SKM-1 treated with dmso at 0.1 percent for 144 hours (cell line): ENCODE results near the gene WARS2.

Source experiments
- DNase-seq: peaks from one replicate; lab custom pipeline; 2025; ENCODE audit not compliant: unreplicated experiment; lab: John Stamatoyannopoulos, UW

Gene WARS2

DNA sequence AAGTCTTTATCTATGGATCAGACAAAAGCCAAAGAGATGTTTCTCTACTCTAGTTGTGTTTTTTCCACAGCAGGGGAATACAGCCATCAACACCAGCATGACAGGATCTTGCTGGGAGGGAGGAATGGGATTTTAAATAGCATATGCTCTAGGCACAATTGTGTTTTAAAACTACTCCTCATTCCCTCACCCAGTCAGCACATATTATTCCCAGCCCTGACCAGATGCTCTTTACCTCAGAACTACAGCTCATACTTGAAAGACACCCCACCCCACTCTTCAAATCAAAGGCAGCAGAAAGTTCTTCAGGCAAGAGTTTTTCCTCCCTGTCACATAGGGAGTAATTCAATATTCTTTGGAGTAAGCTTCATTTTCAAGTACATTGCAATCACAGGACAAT lies 106.1 kb downstream of the WARS2 start:
- no peak for DNase-seq

DNA sequence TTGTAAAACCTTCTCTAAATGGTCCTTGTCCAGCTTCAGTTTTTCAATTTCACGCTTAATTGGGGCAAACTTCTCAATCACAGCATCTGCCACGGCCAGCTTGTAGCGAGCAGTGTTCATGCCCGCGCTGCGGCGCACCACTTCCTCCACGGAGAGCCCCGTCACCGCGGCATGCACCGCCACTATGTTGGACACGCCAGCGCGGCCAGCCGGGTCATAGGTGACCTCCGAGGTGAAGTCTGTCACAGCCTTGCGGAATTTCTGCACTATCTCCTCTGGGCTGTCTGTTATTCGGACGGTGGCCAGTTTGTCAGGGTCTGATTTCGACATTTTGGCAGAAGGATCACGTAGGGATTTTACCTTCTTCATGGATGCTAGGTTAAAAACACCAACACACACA lies 107.5 kb downstream of the WARS2 start:
- no peak for DNase-seq

DNA sequence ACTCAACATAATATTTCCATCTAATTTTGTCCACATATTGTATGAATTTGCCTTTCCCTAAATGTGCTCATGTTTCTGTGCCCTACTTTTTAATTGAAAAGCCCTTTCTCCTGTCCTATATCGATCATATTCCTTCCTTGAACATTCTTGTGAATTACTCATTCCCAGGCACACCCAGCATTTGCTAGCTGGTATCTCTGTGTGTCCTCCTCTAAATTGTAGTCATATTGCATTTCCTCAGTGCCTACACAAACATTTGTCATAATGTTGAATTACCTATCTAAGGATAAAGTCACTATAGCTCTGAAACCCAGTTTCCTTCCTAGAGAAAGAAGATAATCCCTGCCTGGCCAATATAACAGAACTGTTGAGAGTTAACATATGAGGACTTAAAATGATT lies 112.7 kb downstream of the WARS2 start:
- DNase-seq: no peak

DNA sequence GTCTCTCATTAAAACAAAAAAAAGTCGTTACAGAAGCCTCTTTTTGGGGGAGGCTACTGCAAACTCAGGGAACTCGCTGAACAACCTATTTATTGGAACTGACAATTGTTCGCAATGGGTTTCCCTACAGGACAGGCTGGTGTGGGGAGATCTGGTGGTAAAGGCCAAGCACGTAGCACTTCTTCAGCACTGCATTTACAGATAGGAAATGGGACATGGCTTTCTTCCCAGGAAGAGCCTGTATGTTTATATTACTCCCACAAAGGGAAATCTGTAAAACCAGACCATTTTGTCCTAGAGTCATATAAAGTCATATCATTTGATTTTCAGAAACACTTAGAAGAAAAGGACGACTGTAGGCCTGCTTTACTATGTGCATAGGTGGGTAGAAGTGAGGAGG lies 113.5 kb downstream of the WARS2 start:
- no peak for DNase-seq

DNA sequence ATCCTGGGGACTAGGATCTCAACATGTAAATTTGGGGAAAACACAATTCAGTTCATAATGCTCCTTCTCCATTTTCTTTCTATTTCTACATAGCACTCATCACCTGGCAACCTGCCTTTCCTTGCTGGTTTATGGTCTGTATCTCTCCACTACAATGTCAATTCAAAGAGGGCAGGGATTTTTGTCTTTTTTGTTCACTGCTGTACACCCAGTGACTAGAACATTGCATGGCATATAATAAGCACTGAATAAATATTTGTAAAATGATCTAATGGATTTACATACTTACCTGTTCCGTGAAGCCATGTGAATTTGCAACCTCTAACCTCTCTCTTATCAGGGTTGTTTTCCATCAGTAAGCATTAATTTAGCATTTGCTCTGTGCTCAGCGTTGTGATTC lies 124.9 kb downstream of the WARS2 start:
- DNase-seq: no peak

DNA sequence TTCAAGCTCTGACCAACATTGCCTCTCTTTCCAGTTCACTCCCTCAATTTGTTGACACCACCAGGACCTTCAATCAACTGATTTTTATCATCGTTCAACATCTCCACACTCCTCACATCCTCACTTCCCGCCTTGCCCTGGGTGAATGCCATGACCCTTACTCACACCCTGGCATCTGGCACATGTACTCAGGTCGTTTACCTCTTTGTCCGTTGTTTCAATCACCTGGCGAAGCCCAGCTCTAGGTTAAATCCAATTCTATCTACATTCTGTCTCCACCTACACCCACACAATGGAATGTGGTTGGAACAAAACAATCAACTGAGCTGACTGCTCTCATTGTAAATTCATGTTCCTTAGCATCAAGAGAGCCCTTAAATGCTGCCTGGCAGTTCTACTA lies 128.1 kb downstream of the WARS2 start:
- DNase-seq: no peak

DNA sequence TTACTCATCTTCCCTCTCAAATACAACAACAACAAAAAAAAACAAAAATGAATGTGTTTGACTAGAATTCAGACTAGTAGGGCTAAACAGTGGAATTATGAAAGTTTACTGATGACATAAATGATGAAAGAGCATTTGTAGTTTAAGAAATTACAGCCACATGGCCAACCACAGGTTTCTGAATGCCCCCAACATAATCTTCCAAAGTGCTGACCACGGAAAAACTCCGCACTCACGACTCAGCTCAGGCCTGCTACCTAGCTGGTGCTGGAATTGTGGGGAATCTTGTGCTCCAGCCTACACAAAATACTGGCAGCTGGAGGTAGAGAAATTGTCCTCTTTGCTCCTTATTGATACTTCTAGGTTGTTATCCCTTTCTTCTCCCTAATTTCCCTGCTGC lies 128.7 kb downstream of the WARS2 start:
- DNase-seq: no peak

DNA sequence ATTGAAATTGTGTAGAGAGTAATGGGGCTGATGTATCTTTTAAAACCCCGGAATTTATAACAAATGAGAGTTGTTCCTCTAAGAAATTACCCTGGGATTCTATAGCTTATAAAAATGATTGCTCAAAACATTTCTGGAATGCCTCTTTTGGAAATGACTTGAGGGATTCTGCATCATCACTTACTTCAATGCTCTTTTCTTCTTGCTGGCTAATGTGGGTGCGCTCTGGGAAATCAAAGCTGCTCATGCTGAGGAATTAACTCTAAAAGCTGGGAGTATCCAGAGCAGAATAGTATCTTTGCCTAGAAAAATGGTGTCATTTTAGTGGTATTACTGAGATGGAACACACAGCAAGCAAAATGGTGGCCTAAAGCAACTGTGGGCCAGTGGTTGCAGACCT lies 129.3 kb downstream of the WARS2 start:
- DNase-seq: no peak

DNA sequence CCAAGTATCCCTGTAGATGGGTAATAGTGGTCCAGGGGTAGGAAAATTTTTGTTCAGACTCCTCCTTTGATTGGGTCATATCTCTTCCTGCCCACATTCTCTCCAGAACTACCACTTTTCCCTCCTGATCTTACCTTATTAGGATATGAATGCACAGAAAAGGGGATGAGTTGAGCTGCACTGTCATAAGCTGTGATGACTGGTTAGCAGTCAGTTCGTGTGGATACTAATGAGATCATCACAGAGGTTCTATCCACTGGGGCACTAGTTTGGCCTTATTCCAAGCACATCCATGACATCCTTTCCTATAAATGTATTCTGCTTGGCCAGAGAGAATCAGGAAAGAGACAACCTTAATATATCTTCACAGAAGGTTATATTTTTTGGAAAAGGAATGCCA lies 130.3 kb downstream of the WARS2 start:
- no peak for DNase-seq

DNA sequence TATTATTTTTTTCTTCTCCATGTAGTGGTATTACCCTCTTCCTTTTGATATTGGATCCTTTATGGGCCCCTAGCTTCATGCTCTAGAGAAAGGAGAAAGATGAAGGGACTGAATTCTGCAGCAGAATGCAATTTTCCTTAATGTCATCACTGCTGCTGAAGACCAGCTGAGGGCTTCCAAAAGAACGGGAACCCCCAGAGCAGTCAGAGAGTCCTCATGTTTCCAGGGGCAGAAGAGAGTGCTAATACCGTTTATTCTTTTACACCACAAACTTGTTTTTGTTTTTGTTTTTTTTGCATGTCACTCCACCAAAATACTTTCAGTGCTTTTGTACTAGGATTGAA lies 131.2 kb downstream of the WARS2 start:
- no peak for DNase-seq

DNA sequence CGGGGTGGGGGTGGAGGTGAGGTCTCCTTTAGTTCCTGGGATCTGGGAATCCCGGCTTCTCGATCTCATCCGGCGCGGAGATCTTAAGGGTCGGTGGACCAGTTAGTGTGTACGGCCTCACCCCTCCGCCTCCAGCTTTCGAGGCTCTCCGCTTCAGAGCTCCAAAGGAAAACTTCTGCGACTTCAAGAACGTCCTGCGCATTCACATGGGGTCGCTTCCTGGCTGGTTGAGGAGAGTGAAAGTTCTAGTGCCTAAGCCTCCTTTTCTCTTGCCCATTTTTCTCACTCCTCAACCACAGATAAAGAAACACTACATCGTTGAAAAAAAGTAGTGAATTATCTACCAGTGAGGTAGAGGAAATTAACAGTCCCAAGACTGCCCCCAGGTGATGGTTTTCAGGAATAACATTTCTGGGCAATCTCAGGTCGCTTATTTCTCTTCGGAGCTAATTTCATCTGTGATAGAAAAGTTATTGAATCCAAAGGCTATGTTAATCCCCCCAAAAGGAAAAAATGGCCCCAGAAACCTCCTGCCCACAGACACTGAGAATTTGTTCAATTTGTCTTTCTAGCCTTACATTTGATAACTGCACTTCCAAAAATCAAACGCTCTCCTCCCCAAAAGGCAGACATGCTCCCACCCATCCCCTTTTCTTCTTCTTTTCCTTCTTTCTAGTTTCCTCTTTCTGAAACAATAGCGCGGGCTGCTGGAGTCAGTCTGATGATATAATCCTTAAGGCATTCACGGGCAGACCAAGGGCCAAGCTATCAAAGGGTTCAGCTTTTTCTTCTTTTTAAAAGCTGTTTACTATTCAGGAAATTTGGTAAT lies 131.8 kb downstream of the WARS2 start:
- peak; percentile 37 for DNase-seq

DNA sequence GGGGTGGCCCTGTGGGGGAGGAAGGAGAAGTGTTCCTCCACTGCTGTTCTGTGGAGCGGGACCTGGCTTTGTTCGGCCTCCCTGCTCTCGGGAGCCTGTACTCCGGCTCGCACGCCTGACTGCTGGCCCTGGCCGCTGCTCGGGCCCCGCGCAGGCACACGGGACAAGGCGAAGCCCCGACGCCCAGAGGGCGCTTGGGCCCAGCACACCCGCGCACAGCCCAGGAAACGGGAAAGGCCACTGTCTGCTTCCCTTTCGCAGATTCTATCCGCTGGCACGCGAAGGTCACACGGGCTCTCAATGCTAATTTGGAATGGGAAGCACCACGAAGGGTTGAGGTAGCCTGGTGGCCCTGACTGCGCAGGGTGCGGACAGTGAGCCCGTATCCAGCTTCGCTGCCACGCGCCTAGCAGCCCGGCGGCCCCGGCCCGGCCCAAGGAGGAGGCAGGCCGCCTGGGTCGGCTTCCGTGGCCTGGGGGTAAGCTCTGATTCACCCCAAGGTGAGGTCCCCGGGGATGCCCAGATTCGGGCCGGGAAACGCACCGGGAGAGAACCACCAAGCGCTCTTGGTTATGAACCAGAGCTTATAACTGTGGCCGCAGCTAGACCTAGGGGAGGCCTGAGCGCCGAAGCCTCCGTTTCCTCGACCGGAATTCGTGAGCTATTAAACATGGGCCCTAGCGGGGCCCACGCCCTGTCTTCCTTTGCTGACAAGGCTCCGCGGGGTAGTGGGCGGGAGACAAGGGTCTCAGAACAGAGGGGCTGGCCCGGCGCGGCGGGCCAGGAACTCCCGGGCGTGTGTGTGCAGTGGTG lies 132.6 kb downstream of the WARS2 start:
- DNase-seq: no peak

DNA sequence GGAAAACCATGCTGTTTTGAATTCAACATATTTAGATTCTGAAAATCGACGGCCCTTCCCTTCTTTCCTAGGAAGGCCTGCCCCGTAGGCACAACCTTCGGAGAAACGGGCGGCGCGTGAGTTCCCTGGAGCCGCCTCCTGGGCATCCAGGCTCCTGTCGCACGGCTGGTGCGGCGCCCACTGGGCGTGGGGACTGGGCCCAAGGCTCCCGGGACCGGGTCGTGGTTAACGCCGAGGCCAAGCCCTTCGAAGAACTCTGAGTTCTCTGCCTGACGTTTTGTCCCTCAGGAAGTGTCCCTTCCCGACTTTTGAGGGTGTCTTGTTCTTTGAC lies 133.1 kb downstream of the WARS2 start:
- DNase-seq: no peak

DNA sequence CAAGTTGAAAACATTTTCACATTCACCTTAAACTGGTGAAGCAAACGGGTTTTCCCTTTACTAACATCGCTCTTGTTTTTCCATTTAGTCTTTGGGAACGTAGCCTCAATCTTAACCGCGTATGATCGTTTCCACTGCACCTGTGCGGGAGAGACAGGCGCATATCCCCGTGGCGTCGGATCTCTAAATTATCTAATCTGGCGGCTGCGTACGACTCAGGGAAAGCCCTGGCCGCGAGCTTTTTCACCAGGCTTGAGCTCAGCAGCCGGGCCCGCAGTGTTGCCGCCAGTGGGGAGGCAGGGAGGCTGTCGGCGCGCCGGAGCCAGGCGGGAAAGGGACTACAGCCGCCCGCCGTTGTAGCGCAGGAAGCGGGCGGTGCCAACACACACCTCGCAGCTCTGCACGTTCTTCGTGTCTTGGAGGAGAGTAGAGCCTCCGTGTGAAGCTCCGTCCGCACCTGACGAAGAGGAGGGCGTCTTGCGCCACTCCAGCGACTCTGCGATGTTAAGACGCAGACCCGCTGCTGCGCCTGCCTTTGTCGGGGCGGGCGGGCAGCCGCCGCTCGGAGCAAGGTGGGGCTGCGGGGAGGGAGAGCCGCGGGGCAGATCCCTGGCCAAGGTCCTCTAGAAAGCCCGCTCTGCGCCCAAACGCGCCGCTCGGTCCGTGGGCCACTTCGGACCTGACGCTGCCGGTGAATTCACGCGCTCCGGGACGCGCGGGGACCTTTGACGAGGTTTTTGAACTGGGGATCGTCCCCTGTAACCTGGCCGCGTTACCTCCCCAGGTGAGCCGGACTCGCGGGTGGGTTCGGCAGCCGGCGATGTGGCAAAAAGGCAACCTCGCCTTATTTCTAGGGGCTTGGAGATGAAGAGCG lies 133.8 kb downstream of the WARS2 start:
- no peak for DNase-seq

DNA sequence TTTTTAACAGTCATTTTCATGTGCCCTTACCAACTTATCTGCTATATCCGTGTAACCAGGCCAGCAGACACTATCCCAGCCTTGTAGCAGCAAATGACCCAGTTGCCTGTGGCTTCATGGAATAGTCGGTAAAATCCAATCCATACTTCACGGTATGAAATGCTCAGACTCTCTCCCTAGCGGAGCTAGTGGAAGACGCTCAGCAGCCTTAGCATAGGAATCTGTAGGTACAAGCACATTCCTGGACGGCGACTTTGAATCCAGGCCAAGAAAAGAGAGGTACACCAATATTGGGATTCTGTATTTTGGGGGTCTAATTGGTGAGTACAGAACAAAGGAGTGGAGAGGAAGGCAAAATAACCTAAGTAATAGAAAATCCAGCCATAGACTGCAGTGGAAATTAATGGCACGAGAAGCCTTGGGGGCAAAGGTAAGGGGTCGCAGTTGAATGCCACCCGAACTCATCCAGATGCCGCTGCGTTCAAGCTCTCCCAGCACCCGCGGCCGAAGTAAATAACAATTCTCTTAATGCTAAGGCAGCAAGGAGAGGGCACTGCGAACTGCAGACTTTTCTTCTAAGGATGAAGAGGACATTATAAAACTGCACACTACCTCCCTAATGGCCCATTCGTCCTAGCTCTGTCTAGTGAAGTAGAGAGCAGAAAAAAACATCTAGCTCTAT lies 134.6 kb downstream of the WARS2 start:
- no peak for DNase-seq

DNA sequence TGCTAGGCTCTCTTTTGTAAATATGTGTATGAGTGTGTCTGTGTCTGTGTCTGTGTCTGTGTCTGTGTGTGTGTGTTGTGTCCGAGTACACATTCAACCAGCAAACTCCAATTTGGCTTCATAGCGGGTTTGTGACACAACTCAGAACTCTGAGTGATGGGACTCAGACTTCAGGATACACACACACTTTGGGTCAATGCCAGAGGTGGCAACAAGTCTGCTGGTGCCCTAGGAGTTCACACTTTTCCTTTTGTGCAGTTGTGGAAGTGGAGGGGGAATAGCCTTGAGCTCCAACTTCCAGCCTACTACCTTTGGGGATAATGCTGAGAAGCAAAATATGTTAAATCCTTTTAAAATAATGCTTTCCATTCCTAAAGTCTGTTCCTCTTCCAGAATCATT lies 135.7 kb downstream of the WARS2 start:
- DNase-seq: no peak

DNA sequence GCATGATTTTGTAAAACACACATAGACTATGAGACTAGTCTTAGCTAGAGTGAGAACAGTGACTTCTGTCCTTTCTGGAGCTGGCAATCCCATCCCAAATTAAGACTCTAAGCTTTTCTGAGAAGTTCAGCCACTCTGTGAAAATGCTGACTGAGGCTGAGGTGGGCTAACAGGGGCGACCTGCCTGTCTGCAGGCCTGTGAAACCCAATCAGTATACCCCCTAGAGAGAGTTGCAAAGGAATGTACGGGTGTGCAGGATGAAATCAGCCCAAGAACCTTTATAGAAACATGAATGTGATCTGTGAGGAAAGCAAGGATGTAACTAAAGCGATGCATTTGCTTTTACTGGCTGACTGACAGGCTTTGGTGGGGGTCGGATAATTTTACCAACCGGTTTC lies 136.3 kb downstream of the WARS2 start:
- no peak for DNase-seq

DNA sequence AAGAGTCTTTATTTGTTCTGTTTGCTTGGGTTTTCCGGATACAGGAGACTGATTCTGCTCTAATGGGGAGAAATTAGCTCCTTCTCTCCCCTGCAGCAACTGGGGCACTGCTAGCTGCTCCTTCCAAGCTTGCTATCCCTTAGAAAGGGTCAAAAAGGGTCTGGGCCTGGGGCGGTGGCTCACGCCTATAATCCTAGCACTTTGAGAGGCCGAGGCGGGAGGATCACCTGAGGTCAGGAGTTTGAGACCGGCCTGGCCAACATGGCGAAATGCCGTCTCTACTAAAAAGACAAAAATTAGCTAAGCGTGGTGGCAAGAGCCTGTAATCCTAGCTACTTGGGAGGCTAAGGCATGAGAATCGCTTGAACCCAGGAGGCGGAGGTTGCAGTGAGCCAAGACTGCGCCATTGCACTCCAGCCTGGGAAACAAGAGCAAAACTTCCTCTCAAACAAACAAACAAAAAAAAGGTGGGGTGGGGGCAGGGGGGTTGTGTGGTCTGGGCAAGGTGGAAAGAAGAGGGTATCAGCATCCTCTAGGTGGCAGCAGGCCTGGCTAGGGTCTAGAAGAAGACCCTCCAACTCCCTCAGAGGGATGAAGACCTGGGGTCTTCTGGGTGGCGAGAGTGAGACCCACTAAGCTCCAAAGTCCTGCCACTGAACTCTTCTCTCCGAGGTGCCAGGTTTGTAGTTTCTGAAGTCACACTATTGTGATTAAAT lies 136.9 kb downstream of the WARS2 start:
- DNase-seq: no peak

DNA sequence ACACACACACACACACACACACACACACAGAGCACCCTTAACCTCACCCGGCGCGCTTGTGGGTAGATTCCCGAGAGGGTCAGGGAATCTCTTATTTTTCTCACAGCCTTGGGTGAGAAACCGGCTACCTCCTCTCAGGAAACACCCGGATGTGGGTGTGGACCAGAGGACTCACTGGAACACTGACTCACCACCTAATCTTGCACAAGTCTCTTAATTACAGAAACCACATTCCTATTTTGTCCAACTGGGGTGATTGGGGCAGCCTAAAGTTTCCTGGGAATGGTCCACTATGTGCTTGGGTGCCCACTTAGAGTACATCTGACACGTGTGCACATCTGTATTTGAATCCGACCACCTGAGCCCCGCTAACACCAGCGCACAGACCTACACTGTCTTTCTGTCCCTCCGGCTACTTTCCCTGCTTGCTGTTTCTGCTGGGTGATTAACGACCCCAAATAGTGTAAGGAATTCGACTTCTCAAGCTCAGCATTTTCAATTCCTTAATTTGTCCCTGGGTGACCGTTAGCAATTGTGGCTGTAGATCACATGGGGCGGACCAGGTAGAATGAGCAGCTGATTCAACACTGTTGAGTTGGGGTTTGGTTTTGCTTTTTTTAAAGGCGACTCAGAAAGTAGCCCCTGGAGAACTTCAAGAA lies 138.3 kb downstream of the WARS2 start:
- DNase-seq: peak; percentile 68
